ENCODE measurements around the gene MBNL2. TPM values are rescaled to one million over a fixed set of nuclear protein-coding genes. Genes with fewer than 3 reads are reported as not detected.

MBNL2 gene
- total and polyA plus RNA-seq, 2 of the 13 experiments (the other 11 are each of a cell fraction or from before 2014, with no cell fraction given) = 30.8 to 59.0 TPM

DNA sequence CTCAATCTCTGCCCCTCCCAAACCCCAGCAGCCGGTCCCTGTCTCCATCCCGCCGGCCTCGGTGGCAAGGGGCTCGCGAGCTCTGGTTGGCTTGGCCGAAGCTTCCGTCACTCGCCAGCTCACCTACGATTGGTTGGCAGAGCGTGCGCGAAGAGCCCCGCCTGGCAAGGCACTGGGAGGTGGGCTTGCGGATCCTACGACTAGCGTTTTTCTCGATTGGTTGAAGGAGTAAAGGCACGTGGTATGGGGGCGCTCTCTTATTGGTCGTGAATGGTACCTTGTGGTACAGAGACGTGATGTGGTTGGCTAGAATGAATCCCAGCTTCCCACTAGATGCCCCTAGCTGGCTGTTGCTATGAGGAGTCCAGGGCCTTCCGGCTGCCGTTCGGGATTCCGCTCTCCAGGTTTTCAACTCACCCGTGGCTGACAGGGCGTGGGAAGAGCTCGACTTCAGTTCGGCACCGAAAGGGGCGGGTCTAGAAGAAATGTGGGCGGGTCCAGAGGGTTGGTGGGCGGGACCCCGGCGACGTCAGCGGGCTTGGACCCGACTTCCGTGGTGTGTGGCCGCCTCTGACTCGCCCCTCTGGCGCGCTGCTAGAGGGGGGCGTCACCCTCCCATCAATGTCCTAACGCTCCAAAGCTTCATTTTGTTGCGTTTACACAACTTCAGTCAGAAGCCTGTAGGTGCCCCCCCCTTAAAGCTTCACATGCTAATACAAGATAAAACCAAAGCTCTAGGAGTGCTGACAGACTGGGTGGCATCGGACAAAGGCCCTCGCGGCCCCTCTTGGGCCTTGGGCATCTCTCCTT, 211.0 kb downstream of the MBNL2 start (continued):
- no peak for TF ChIP-seq ZNF562 (CRISPR knock-in tag; IDR thresholded peaks at IDR 0.05; ENCODE audit: borderline replicate concordance)
- TF ChIP-seq HDAC6 (IDR thresholded peaks at IDR 0.05; ENCODE audit: low read depth, low read length) = no peak
- peak; percentile 58 to 65 for TF ChIP-seq POLR2A (IDR thresholded peaks at IDR 0.05; ENCODE audit: insufficient read depth in 1 of 2, low read depth in 2 of 2, low read length in 2 of 2)
- TF ChIP-seq ELK4 (CRISPR knock-in tag; IDR thresholded peaks at IDR 0.05; ENCODE audit: borderline replicate concordance) = no peak
- TF ChIP-seq ZNF747 (CRISPR knock-in tag; IDR thresholded peaks at IDR 0.05; ENCODE audit: borderline replicate concordance) = peak; percentile 81; the same call in 1 of the 2 replicates
- TF ChIP-seq ELF1 (CRISPR knock-in tag; IDR thresholded peaks at IDR 0.05) = peak; percentile 85
- no peak for TF ChIP-seq SMAD9 (CRISPR knock-in tag; IDR thresholded peaks at IDR 0.05)
- peak; percentile 63; the same call in 1 of the 2 replicates for TF ChIP-seq RFX1 (IDR thresholded peaks at IDR 0.05)
- no peak; the same call in 1 of the 2 replicates for TF ChIP-seq ZNF180 (CRISPR knock-in tag; IDR thresholded peaks at IDR 0.05; ENCODE audit: borderline replicate concordance, low read depth)
- TF ChIP-seq, protein P1, sequence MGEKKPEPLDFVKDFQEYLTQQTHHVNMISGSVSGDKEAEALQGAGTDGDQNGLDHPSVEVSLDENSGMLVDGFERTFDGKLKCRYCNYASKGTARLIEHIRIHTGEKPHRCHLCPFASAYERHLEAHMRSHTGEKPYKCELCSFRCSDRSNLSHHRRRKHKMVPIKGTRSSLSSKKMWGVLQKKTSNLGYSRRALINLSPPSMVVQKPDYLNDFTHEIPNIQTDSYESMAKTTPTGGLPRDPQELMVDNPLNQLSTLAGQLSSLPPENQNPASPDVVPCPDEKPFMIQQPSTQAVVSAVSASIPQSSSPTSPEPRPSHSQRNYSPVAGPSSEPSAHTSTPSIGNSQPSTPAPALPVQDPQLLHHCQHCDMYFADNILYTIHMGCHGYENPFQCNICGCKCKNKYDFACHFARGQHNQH (CRISPR knock-in tag; IDR thresholded peaks at IDR 0.05) = peak; percentile 44; the same call in 1 of the 2 replicates
- TF ChIP-seq ZNF607 (CRISPR knock-in tag; IDR thresholded peaks at IDR 0.05; ENCODE audit: borderline replicate concordance) = peak; percentile 30; the same call in 1 of the 2 replicates
- TF ChIP-seq ZNF280B (CRISPR knock-in tag; IDR thresholded peaks at IDR 0.05; ENCODE audit: borderline replicate concordance) = no peak
- peak; percentile 65; the same call in 1 of the 2 replicates for TF ChIP-seq ZNF749 (CRISPR knock-in tag; IDR thresholded peaks at IDR 0.05; ENCODE audit: borderline replicate concordance)
- no peak for TF ChIP-seq HIVEP1 (CRISPR knock-in tag; IDR thresholded peaks at IDR 0.05)
- TF ChIP-seq ZNF589 (CRISPR knock-in tag; conservative IDR thresholded peaks at IDR 0.05) = 0 out of 2 replicates have a peak, but pooled peaks have one; percentile 27
- TF ChIP-seq YEATS2 (CRISPR knock-in tag; IDR thresholded peaks at IDR 0.05; ENCODE audit: borderline replicate concordance) = peak; percentile 66; the same call in 1 of the 2 replicates
- TF ChIP-seq MTF1 (CRISPR knock-in tag; IDR thresholded peaks at IDR 0.05) = no peak
- TF ChIP-seq ZNF543 (CRISPR knock-in tag; IDR thresholded peaks at IDR 0.05) = peak; percentile 55; the same call in 1 of the 2 replicates
- TF ChIP-seq LBX2 (CRISPR knock-in tag; IDR thresholded peaks at IDR 0.05; ENCODE audit: borderline replicate concordance) = no peak; the same call in 1 of the 2 replicates
- TF ChIP-seq ZBTB25 (CRISPR knock-in tag; IDR thresholded peaks at IDR 0.05) = peak; percentile 82
- no peak for TF ChIP-seq HOXA7 (CRISPR knock-in tag; IDR thresholded peaks at IDR 0.05)
- TF ChIP-seq SIX1 (CRISPR knock-in tag; IDR thresholded peaks at IDR 0.05; ENCODE audit: borderline replicate concordance) = no peak
- TF ChIP-seq ATAD3A (CRISPR knock-in tag; IDR thresholded peaks at IDR 0.05) = no peak
